ENCODE measurements around the gene GUCY1B1. TPM values are rescaled to one million over a fixed set of nuclear protein-coding genes. Genes with fewer than 3 reads are reported as not detected.

The GUCY1B1 gene
- total RNA-seq, 1 donor from 2014 or later, result 2.0 TPM

DNA sequence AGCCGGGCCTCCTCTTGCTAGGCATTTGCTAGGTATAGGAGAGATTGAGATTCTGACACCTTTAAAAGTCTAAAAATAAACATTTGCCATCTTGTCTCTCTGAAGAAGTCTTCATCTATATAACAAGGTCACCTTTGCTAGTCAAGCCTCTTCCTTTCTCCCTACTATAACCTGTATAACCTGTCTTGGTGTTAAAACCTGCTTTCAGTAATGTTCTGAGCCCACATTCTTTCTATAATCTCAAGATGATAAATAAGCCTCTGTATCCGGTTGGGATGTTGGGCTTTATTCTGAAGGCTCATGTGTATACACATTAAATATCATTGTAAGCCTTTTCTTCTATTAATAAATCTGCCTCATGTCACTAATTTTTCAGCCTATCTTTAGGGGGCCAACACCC lies 97.1 kb downstream of the GUCY1B1 start:
- DNase-seq (ENCODE audit: extremely low read depth, low read depth, low spot score), result no peak

Other genes starting within 250 kb of the GUCY1B1 start
- 0.70 and 2.2 TPM in 2 replicates for gene GUCY1A1, start 92.2 kb upstream of the GUCY1B1 start, total RNA-seq
- not detected in 2 replicates for gene ASIC5, start 107.3 kb downstream of the GUCY1B1 start, total RNA-seq
- gene TDO2, start 144.7 kb downstream of the GUCY1B1 start, total RNA-seq, result not detected in 2 replicates
- gene CTSO, start 194.8 kb downstream of the GUCY1B1 start, total RNA-seq, result 18.3 TPM in 2 replicates